COLO668 (cell line): ENCODE measurements around the gene HBD.

Source experiments
- DNase-seq: peaks from one replicate; lab custom pipeline; 2025; ENCODE audit not compliant: unreplicated experiment; lab: John Stamatoyannopoulos, UW

HBD gene

DNA sequence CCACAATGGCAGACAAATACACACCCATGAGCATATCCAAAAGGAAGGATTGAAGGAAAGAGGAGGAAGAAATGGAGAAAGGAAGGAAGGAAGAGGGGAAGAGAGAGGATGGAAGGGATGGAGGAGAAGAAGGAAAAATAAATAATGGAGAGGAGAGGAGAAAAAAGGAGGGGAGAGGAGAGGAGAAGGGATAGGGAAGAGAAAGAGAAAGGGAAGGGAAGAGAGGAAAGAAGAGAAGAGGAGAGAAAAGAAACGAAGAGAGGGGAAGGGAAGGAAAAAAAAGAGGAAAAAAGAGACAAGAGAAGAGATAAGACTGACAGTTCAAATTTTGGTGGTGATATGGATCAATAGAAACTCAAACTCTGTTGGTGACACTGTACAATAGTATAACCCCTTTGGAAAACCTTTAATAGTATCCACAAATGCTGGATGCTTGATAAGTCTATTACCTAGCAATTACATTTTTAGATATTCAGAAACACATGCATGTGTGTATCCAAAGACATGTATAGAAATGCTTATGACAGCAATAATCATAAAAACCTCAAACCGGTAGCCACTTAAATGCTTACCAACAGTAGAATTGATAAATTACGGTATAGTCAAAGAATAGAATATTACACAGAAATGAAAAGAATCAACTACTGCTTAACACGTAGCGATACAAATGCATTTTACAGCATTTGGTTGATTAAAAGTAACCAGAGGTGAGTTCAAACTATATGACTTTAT lies 1.2 kb upstream of the HBD start:
- no peak for DNase-seq

DNA sequence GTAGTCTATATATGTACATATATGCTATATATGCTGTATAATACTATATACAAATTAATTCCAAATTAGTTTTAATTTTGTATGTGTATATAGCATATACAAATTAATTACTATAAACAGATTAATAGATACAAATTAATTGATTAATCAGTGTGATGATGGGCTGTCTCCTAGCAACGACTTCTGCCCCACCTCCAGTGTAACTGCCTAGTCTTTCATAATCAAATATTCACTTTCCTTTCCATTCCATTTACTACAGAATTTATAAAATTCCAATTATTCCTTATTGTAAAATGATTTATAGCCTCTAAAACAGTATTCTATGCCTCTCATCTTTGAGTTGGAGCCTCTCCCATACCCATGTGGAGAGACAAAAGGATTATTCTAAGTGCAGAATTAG lies 976 bp downstream of the HBD start:
- DNase-seq = no peak

DNA sequence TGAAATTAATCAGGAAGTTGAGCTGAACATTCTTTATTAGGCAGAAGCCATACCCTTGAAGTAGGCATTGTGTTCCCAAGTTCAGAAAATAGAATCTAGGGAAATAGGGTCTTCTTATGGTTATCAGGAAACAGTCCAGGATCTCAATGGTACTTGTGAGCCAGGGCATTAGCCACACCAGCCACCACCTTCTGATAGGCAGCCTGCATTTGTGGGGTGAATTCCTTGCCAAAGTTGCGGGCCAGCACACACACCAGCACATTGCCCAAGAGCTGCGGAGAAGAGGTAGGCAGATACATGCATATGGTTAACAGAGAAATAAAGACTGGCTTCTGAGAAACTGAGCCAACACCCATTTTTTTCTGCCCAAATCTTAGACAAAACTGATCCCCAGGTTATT lies 1.5 kb downstream of the HBD start:
- DNase-seq = no peak

DNA sequence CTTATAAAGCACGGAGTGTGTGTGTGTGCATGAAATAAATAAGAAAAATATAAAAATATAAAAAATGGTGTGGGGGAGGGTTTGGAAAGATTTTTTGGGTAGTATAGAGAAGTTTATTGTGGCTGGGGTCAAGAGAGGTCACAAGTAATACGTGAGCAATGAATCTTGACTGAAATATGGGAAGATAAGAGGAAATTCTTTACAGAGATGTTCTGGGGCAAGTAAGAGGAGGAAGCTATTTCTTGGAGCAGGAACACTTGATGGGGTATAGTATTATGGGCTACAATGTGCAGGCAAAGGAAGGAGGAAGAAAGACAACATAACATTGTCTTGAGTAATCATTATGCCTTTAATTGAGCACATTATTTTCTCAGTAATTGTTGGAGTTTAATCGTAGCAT lies 2.1 kb downstream of the HBD start:
- DNase-seq = no peak

DNA sequence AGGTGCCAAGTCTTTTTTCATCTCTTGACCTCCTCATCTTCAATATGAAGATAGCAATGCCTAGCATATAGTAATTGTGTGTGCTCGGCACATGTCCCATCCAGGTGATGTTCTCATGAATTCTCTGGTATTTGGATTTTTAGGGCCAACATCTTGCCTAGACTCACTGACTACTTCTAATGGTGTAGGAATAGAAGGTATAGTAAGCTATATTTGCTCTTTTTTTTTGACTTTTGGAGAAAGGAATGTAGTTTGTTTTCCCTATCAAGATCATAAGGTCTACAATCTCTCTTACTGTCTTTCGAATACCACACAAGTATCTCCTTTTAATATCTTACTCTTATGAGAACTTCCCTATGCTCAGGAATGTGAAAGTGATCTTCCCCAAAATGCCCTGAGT lies 3.2 kb downstream of the HBD start:
- no peak for DNase-seq

DNA sequence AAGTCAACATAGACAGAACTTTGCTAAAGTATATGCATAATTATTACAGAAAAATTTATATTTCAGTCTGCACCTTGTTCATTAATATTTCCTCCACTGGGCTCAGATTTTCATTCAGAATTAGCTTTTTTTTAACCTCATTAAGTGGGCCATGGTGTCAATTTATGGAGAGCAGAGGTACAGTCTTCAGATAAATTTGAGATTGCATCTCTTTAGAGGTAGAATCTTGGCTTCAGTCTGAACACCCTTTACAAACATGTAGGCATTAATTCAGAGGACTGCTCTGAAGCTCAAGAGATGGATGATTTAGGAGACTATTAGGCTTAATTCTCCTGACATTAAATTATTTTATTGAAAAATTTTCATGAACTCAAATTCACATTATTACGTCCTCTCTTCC lies 4.0 kb downstream of the HBD start:
- DNase-seq = no peak

DNA sequence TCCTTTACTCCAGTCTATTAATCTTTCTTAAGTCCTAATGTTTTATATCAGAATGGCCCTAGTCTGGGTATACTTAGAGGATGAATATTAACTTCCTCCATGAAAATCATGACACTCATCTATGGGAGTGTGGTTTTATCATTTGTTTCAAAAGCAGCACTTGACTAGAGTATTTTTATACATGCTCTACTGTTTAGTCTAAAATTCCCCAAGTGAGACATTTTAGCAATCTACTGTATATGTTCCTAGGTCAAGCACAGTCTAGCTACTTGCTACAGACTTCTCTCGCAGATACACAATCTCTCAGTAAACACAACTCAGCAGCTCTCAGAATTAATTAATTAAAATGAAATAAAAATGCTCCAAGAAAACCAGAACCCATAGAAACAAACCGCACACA lies 4.5 kb downstream of the HBD start:
- DNase-seq = no peak

DNA sequence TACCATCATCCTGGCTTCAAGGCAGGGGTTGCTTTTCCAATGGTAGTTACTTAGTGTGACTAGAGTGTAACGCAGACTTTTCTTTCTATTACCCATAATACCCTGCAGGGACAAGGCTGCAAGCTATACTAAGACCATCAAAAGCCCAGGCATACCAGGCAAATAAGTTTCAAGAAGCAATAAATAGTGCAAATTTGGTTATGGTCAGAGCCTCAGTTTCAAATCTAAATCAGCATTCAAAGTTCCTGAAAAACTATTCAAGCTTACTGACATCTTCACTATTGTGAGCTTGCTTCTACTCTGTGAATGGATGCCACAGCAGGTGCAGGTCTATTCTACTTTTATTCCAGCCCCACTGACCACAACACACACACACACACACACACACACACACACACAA lies 4.9 kb downstream of the HBD start:
- no peak for DNase-seq

DNA sequence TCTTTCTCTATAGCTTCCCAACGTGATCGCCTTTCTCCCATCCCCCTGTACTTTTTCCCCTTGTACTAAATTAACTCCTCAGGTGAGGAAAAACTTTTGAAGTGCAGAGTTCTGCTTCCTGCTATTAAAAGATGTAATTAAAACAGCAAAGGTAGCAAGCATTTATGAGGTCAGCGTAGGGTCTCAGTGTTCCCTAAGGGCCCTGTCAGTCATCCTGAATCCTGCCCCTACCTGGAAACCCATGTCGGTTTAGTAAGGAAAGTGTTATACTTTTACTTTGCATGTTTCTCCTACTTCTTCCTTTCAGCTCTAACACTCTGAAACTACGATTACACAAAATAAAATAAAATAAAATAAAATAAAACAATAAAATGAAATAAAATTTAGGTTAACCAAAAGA lies 6.2 kb downstream of the HBD start:
- no peak for DNase-seq

DNA sequence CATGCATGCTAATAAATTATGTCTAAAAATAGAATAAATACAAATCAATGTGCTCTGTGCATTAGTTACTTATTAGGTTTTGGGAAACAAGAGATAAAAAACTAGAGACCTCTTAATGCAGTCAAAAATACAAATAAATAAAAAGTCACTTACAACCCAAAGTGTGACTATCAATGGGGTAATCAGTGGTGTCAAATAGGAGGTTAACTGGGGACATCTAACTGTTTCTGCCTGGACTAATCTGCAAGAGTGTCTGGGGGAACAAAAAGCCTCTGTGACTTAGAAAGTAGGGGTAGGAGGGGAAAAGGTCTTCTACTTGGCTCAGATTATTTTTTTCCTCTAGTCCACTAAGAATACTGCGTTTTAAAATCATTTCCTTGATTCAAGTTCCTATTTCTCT lies 6.6 kb downstream of the HBD start:
- DNase-seq = no peak

DNA sequence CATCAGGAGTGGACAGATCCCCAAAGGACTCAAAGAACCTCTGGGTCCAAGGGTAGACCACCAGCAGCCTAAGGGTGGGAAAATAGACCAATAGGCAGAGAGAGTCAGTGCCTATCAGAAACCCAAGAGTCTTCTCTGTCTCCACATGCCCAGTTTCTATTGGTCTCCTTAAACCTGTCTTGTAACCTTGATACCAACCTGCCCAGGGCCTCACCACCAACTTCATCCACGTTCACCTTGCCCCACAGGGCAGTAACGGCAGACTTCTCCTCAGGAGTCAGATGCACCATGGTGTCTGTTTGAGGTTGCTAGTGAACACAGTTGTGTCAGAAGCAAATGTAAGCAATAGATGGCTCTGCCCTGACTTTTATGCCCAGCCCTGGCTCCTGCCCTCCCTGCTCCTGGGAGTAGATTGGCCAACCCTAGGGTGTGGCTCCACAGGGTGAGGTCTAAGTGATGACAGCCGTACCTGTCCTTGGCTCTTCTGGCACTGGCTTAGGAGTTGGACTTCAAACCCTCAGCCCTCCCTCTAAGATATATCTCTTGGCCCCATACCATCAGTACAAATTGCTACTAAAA lies 7.5 kb downstream of the HBD start, which contains the start of gene HBB:
HBB (minus strand) TSS at position 340 of the 579 bp plus-strand sequence; CDS start at position 290, 50 bp downstream.
- DNase-seq = no peak

DNA sequence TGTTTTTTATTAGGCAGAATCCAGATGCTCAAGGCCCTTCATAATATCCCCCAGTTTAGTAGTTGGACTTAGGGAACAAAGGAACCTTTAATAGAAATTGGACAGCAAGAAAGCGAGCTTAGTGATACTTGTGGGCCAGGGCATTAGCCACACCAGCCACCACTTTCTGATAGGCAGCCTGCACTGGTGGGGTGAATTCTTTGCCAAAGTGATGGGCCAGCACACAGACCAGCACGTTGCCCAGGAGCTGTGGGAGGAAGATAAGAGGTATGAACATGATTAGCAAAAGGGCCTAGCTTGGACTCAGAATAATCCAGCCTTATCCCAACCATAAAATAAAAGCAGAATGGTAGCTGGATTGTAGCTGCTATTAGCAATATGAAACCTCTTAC lies 8.8 kb downstream of the HBD start:
- DNase-seq = no peak

DNA sequence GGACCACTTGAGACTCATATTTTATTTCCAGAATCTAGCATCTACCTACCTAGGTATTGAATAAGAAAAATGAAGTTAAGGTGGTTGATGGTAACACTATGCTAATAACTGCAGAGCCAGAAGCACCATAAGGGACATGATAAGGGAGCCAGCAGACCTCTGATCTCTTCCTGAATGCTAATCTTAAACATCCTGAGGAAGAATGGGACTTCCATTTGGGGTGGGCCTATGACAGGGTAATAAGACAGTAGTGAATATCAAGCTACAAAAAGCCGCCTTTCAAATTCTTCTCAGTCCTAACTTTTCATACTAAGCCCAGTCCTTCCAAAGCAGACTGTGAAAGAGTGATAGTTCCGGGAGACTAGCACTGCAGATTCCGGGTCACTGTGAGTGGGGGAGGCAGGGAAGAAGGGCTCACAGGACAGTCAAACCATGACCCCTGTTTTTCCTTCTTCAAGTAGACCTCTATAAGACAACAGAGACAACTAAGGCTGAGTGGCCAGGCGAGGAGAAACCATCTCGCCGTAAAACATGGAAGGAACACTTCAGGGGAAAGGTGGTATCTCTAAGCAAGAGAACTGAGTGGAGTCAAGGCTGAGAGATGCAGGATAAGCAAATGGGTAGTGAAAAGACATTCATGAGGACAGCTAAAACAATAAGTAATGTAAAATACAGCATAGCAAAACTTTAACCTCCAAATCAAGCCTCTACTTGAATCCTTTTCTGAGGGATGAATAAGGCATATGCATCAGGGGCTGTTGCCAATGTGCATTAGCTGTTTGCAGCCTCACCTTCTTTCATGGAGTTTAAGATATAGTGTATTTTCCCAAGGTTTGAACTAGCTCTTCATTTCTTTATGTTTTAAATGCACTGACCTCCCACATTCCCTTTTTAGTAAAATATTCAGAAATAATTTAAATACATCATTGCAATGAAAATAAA lies 9.5 kb downstream of the HBD start:
- DNase-seq = no peak

DNA sequence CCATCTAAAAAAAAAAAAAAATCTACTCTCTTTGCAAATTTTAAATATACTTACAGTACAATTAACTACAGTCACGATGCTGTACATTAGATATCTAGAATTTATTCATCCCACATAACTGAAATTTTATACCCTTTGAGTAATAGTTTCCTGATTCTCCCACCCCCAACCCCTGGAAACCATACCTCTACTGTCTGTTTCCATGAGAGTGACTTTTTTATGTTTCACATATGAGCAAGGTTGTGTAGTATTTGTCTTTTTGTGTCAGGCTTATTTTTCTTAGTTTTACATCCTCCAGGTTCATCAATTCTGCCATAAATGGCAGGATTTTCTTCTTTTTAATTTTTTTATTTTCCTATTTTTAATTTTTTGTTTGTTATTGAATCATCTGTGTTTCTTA lies 10.6 kb downstream of the HBD start:
- DNase-seq = no peak

DNA sequence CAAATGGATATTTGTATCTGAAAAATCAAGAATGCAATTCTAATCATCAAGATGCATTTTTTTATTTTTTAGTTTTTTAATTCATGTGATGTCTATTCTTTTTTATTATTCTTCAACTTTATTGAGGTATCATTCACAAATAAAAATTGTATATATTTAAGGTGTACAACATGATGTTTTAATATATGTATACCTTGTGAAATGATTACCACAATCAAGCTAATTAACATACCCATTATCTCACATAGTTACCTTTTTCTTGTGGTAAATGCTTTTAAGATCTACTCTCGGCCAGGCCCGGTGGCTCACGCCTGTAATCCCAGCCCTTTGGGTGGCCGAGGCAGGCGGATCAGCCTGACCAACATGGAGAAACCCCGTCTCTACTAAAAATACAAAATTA lies 11.1 kb downstream of the HBD start:
- no peak for DNase-seq

DNA sequence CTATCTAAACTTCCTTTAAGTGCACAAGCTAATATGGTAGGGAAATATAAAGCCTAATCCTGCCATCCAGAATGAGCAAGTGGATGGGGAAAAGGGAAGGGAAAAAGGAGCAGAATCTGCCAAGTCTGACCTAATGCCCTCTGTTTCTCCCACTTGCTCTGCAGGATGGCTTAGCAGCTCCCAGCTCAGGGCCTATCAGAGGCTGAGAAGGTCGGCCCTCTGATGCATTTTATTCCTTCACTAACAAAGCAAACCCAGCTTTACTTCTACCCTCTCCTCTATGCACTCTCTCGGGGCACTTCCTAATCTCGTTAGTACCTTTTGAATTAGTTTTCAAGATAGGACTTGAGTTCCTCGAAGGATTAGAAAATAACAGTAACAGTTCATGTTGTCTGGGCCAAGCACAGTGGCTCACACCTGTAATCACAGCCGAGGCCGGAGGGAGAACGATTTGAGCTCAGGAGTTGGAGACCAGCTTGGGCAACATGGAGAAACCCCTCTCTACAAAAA lies 23.9 kb downstream of the HBD start:
- DNase-seq = no peak

DNA sequence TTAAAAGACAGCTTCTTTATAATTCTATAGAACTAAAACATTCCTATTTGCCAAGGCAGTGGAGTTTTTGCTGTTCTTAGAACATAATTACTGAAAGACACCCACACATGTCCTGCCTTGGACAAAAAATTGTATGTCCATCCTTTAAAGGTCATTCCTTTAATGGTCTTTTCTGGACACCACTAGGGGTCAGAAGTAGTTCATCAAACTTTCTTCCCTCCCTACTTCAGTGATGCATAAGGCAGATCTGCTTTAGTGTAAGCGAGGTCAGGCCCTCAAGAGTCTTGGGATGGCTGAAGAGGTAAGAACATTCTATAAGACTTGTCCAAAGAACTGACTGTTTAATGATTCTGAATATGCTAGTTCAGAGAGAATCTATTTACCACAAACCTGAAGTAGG lies 29.5 kb downstream of the HBD start:
- no peak for DNase-seq

DNA sequence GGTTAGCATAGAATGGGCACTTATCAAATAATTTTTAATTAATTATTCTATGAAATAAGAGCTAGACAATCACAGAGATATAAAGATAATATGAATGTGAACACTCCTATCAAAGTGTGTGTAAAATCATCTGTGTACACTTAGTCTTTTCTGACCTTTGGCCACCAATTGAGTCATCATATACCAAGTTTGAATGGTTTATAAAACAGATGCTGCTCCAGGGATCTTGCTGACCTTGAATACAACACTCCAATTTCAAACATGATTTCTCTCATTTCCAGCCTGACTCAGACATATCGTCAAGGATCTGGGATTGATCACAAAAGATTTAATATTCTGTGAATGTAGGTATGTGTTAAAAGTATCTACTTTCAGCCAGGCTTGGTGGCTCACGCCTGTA lies 30.9 kb downstream of the HBD start:
- DNase-seq = no peak

DNA sequence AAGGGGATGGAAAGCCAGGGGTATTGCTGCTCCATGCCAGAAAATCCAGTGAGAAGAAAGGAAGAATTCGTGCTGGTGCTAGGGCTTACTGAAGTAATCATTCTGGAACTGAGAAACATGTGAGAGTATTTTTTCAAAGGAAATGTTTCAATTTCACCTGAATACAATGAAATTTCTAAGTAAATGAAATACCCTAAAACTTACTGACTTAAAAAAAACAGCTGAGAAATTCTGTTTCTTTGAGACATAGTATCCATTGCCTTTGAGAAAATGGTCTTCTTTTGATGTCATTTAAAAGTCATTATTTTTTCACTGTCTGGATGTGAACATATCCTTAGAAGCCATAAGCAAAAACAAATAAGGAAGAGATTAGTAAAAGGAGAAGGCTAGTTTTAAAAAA lies 33.7 kb downstream of the HBD start, which contains the start of gene OR51V1:
OR51V1 (minus strand) TSS at position 101 of the 400 bp plus-strand sequence; CDS start at position 101, 0 bp downstream.
- DNase-seq = no peak

DNA sequence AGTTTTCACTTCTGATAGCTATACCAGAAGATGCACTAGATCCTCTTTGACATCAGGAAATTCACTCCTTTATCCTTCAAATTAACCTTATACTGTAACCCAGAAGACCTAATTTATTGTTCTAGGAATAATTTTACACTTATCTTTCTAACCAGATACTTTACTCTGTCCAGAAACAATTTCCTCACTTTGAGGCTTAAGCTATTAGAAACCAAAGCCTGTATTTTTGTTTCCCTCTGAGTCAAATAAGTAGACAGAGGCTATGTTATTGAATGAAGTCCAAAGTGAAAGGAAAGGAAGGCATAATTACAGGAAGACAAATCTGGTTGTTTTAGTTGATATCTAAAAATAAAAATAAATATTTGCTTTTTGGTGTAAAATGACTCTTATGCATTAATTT lies 36.0 kb downstream of the HBD start:
- no peak for DNase-seq

DNA sequence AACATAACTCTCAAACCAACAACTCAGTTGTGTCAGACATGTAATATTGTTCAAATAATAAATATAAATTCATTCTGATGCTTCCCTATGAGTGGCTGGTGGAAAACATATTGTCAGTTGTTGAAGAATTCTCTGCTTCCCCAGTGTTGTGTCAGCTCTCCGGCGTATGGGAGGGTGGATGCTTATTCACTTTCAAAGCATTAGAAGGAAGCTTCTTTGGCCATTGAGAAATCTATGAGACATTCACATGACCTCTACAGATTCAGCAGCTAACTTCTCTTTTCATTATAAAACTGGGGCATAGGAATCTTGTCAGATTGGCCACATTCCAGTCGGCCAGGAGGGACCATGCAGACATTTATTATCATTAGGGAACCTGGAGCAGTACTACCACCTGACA lies 36.7 kb downstream of the HBD start:
- DNase-seq = no peak

DNA sequence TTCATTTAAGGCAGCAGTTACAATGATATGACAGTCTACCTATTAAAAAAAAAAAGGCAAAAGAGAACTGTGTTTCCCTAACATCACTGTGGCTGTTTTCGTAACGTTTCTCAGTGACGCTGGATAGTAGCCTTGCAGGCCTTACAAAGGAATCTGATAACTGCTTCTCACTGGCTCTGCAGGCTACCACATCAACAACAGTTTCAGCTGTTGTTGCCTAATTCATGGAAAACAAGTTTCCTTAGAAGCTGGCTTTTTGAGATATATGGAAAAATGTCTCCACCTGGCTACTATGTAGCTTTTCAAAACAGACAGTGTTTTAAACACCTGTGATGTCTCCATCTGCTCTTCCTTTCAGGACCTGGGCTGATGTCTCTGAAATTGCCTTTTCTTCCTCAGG lies 37.6 kb downstream of the HBD start:
- DNase-seq = no peak
